Cerebellar nuclear complex (tissue), 1 donor: Measurements from ENCODE around the gene ANK2.

ENCODE experiments used
- DNase-seq, 2 experiments: peaks; one replicate each; lab custom pipeline; 2025; lab: John Stamatoyannopoulos, UW

Gene ANK2

DNA sequence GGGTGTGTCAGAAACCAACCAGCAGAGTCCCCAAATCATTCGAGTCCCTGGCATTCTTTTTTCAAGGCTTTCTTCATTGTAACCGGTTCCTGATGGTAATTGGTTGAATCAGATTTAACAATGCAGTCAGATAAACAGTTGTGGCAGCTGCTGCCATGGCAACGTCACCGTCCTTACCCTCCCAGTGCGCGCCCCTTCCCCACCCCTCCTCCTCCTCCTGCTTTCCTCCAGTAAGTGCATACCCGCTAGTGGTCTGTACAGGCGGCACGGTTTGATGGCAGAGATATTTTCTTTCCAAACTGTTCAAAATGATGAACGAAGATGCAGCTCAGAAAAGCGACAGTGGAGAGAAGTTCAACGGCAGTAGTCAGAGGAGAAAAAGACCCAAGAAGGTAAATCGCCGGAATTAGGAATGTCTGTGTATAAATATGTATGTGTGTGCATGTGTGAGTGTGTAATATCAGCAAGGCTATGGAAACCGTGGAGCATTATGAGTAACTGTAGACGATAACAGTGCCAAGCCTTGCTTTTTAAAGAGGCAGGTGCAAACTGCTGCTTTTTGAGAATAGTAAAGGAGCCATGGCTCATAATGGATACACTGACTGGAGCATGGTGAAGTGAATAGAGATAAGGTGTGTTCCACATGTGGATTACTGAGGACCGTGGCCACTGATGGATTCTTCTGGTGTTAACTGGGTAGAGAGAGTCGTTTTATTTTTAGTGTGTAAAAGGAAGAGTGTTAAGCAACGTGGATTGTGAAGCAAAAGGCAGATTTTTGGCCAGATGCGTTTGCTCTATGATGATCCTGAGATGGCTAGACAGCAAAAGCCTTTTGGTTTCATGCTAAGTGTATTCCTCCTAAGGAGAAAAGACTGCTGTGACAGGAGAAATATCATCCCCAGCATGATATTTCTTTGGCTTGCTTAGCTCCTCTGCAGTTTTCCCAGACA is at the start of gene ANK2:
Gene ANK2, plus strand, starts transcription at position 233 of the 950 bp plus-strand sequence. Its CDS starts 76 bp downstream, at position 309.
- DNase-seq: peak in 1 of 2 experiments; percentile 77

GRCh38 chr4:113003841-113004240 is 45.6 kb upstream of the ANK2 start:
- DNase-seq: no peak

DNA sequence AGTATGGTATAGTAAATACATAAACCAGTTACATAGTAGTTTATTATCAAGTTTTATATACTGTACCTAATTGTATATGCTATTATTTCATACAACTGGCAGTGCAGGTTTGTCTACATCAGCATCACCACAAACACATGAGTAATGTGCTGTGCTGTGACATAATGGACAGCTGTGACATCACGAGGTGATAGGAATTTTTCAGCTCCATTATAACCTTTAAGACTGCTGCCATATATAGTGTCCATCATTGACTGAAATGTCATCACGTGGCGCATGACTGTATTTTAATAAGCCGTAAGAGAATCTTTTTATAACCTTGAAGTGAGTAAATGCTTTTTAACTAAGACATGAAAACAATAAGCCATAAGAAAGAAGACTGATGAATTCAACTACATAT is 44.8 kb upstream of the ANK2 start:
- no peak for DNase-seq

DNA sequence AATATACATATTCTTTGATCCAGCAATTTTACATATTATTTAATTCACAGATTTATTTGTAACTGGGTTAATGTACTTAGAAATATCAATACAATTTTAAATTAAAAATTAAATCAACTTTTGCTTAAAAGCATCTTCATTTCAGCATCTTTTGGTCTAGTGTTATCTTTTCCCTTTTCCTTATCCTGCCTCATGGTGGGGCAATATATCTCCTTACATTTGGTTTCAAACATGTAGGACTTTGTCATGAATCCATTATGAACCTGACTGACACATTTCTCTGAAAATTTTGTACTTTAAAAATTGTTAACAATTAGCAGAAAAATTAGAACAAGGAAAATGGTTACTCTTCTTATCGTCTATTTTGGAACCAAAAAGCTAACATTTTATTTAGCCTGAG is 42.8 kb upstream of the ANK2 start:
- DNase-seq: no peak

- no peak for DNase-seq
Observed at GRCh38 chr4:113007151-113007550, 42.3 kb upstream of the ANK2 start.

DNA sequence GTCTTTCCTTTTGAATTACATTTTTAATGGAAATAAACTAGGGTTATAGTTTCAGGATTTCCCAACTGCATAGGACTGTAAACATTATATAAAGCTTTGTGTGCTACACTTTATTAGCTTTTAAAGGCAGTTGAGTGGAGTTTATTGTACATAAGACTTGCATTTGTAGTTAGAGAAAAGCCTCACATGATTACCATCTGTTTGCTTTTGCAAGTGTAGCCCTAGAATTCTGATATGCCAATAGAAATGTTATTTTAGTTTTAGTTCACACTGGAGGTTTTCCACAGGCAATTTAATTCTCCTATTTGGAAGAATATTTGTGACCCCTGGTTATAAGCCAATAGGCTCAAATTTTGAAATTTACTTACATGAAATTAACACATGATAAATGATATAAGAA is 41.3 kb upstream of the ANK2 start:
- DNase-seq: no peak

GRCh38 chr4:113008716-113009115 is 40.7 kb upstream of the ANK2 start:
- DNase-seq: no peak

DNA sequence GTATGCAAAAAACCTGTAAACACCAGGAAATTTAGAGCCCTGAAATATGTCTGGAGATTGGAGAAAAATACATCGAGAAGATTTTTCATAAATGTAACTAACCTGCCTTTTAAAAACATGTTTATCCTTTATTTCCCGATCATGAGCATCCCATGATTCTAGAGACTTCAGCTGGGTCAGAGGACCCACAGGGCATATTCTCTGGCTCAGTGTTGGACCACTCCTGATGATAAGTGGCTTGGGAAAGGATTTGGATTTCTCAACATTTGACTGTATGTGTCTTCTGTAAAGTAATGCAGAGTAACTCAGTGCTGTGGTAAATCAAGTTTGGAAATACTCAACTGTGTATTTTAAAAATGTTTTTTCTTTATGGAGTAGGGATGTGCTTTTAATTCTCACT is 40.0 kb upstream of the ANK2 start:
- no peak for DNase-seq

DNA sequence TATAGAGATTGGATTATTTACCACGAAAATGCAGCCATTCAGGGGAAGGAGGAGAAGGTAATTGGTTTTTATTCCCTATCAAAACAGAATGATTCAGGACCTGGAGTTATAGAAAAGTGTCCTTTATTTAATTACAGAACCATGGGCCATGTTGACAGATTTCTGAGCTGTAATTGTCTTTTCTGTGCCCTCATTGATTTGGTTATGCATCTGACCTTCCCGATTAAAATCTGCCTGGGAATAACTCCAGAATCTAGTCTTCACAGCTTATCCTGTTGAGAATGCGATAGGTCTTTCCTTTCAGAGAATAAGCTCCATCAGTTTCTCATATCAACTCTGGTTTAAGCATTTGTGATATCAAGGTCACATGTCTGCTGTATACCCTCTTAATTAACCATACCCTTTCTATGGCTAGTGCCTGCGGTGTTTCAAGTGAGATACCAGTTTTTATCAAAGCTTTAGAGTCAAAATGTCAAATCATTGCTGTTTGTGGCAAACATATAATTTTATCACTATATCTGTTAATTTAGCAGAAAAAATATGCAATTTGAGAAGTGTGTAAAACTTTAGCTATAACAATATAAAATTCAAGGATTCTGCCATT is 37.2 kb upstream of the ANK2 start:
- no peak for DNase-seq

DNA sequence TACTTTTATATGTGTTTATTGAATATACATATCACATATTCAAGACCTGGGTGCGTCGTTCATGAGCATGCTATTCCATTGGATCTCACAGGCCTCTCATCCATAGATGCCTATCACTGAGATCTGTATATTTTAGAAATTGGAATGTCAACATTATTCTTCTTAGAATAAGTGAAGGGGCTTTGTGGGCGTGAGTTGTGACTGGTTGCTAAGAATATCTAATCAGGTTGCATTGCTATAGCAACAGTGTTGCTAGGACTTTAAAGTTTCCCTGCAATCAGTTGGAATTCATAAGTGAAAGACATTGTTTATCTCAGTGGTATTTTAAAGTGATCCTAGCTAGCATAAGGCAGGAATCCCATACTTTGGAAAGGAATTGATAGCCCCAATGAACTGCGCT is 36.7 kb upstream of the ANK2 start:
- no peak for DNase-seq

- DNase-seq: no peak
Observed at GRCh38 chr4:113013751-113014150, 35.7 kb upstream of the ANK2 start.

GRCh38 chr4:113016377-113016776 is 33.1 kb upstream of the ANK2 start:
- no peak for DNase-seq

GRCh38 chr4:113020966-113021365 is 28.5 kb upstream of the ANK2 start:
- no peak for DNase-seq

DNA sequence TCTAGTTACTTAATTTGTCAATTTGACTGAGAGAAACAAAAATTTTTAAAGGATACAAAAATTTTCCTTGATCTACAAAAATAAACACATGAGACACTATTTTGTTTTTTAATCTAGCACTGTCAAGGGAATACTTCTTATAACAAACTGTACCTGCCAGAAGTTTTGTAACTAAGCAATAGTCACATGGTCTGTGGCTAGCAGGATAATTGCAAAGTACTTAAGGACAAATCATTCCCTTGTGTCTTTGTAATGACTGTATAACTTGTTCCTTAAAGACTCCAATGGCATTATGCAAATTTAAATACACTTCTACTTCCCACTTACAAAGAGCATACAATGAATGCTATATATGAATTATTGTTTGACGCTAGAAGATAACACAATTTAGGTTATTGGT is 25.1 kb upstream of the ANK2 start:
- DNase-seq: no peak

DNA sequence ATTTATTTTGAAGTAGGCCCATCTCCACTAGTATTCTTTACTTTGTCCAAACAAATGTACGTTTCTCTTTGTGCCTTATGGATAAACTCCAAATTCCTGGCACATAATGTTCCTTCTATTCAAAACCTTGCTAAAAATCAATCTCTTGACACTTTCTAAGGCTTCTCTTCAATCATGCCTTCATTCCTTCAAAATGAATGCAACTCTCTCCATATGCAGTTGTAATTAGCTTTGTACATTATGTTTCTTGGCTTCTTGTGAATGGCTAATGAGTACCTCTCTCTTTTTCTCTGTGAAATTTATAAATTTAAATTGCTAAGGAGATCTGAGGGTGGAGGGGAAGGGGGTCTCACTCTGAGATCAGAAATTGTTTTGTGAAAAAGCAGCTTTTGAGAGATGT is 24.0 kb upstream of the ANK2 start:
- DNase-seq: no peak

- no peak for DNase-seq
Observed at GRCh38 chr4:113026556-113026955, 22.9 kb upstream of the ANK2 start.

- no peak for DNase-seq
Observed at GRCh38 chr4:113028074-113028473, 21.4 kb upstream of the ANK2 start.

GRCh38 chr4:113031212-113031611 is 18.2 kb upstream of the ANK2 start:
- no peak for DNase-seq

- no peak for DNase-seq
Observed at GRCh38 chr4:113040793-113041192, 8.7 kb upstream of the ANK2 start.

- no peak for DNase-seq
Observed at GRCh38 chr4:113042502-113042901, 7.0 kb upstream of the ANK2 start.

DNA sequence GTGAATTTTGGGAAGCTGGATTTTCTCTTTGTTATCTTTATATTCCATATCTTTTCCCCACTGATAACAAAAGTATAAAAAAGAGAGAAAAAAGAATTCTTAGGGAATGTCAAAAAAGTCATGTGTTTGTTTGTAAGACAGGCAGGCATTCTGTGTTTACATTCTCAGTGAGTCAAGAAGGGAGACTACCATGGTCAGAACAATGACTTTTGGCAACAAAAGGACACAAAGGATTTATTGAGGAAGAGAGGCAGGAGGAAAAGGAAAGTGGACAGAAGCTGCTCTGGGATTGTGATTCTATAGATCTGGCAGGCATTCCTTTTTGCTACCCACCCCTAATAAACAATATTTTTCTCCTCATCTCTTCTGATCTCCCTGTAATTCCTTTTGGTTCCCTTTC is 5.9 kb upstream of the ANK2 start:
- no peak for DNase-seq

- DNase-seq: peak; percentile 28 to 40
Observed at GRCh38 chr4:113050371-113050755, 910 bp downstream of the ANK2 start.

GRCh38 chr4:113050837-113051236 is 1.4 kb downstream of the ANK2 start:
- no peak for DNase-seq
